ENCODE results near the gene UBE2N. TPM values are rescaled to one million over a fixed set of nuclear protein-coding genes. Genes with fewer than 3 reads are reported as not detected.

Gene UBE2N
- total RNA-seq, 4 donors from 2014 or later, result 2.0 to 39.0 (median 22.3) TPM

GRCh38 chr12:93460003-93460402 is 18.3 kb upstream of the UBE2N start:
- Histone ChIP-seq H3K9me3 (no peaks in the 10 kb centered on the region), H3K4me3 (no peak overlapping the region), H3K36me3 (no peaks in the 10 kb centered on the region), H3K27me3 (no peaks in the 10 kb centered on the region), H3K4me1 (no peaks in the 10 kb centered on the region), H3K27ac (no peak overlapping the region)
- TF ChIP-seq POLR2AphosphoS5 (IDR thresholded peaks at IDR 0.05) (no peak), CTCF (IDR thresholded peaks at IDR 0.05) (no peak), EP300 (IDR thresholded peaks at IDR 0.05; ENCODE audit: low read depth) (no peak), POLR2A (IDR thresholded peaks at IDR 0.05) (no peak)
- intact Hi-C loops (cut with DNase I; ENCODE audit: low total_unique reads) (no loop called here), in situ Hi-C loops (cut with MboI; ENCODE audit: low pct_ligation_motif_present in 1 of 4, low pct_unique_long_range_greater_than_20kb in 1 of 4, low sequenced_read_pairs in 3 of 4) (no loop called here)
- 20 to 70% methylated on average over 1 to 6 of the region's 6 CpGs for WGBS, 2 donors (ENCODE audit: low coverage in 1 of 2)
- no peak for DNase-seq

GRCh38 chr12:93459097-93459496 is 17.4 kb upstream of the UBE2N start:
- H3K27me3 ChIP-seq, result no peaks in the 10 kb centered on the region
- no peak overlapping the region for H3K4me3 ChIP-seq
- intact Hi-C loops (cut with DNase I; ENCODE audit: low total_unique reads) (no loop called here), in situ Hi-C loops (cut with MboI; ENCODE audit: low pct_ligation_motif_present in 1 of 4, low pct_unique_long_range_greater_than_20kb in 1 of 4, low sequenced_read_pairs in 3 of 4) (no loop called here)
- no peak overlapping the region for H3K27ac ChIP-seq
- H3K4me1 ChIP-seq, result no peaks in the 10 kb centered on the region
- 93% methylated on average over 5 of the region's 5 CpGs for WGBS, 2 donors (ENCODE audit: low coverage in 1 of 2)
- H3K36me3 ChIP-seq, result no peaks in the 10 kb centered on the region
- TF ChIP-seq EP300 (IDR thresholded peaks at IDR 0.05; ENCODE audit: low read depth) (no peak), POLR2AphosphoS5 (IDR thresholded peaks at IDR 0.05) (no peak)
- no peaks in the 10 kb centered on the region for H3K9me3 ChIP-seq
- no peak for DNase-seq

GRCh38 chr12:93456077-93456476 is 14.3 kb upstream of the UBE2N start:
- Histone ChIP-seq H3K4me3 (no peak overlapping the region), H3K9me3 (no peaks in the 10 kb centered on the region), H3K4me1 (no peaks in the 10 kb centered on the region), H3K27me3 (no peaks in the 10 kb centered on the region), H3K36me3 (no peaks in the 10 kb centered on the region), H3K27ac (no peak overlapping the region)
- WGBS, 2 donors (ENCODE audit: low coverage in 1 of 2), result 67 to 79% methylated on average over 2 of the region's 2 CpGs
- intact Hi-C loops (cut with DNase I; ENCODE audit: low total_unique reads), result no loop called here
- no peak for DNase-seq
- in situ Hi-C loops (cut with MboI; ENCODE audit: low pct_ligation_motif_present in 1 of 4, low pct_unique_long_range_greater_than_20kb in 1 of 4, low sequenced_read_pairs in 3 of 4), result no loop called here
- TF ChIP-seq POLR2AphosphoS5 (IDR thresholded peaks at IDR 0.05) (no peak), EP300 (IDR thresholded peaks at IDR 0.05; ENCODE audit: low read depth) (no peak), CTCF (IDR thresholded peaks at IDR 0.05) (no peak), POLR2A (IDR thresholded peaks at IDR 0.05) (no peak)

- in situ Hi-C loops (cut with MboI; ENCODE audit: low pct_ligation_motif_present in 1 of 4, low pct_unique_long_range_greater_than_20kb in 1 of 4, low sequenced_read_pairs in 3 of 4), result no loop called here
- TF ChIP-seq POLR2AphosphoS5 (IDR thresholded peaks at IDR 0.05) (no peak), POLR2A (IDR thresholded peaks at IDR 0.05) (no peak), CTCF (IDR thresholded peaks at IDR 0.05) (no peak), EP300 (IDR thresholded peaks at IDR 0.05; ENCODE audit: low read depth) (no peak)
- Histone ChIP-seq H3K9me3 (no peaks in the 10 kb centered on the region), H3K36me3 (no peaks in the 10 kb centered on the region), H3K4me3 (no peak overlapping the region), H3K27me3 (no peaks in the 10 kb centered on the region), H3K4me1 (no peaks in the 10 kb centered on the region), H3K27ac (no peak overlapping the region)
- no peak for DNase-seq
- 69 to 87% methylated on average over 2 to 5 of the region's 5 CpGs for WGBS, 2 donors (ENCODE audit: low coverage in 1 of 2)
- intact Hi-C loops (cut with DNase I; ENCODE audit: low total_unique reads), result no loop called here
These were observed 11.9 kb upstream of the UBE2N start for GRCh38 chr12:93453633-93454032.

GRCh38 chr12:93451423-93452158 is 9.8 kb upstream of the UBE2N start:
- in situ Hi-C loops (cut with MboI; ENCODE audit: low pct_ligation_motif_present in 1 of 4, low pct_unique_long_range_greater_than_20kb in 1 of 4, low sequenced_read_pairs in 3 of 4), result no loop called here
- Histone ChIP-seq H3K27me3 (no peaks in the 10 kb centered on the region), H3K4me3 (no peak overlapping the region), H3K27ac (no peak overlapping the region), H3K9me3 (no peaks in the 10 kb centered on the region), H3K4me1 (no peaks in the 10 kb centered on the region), H3K36me3 (no peaks in the 10 kb centered on the region)
- TF ChIP-seq CTCF (IDR thresholded peaks at IDR 0.05) (no peak), EP300 (IDR thresholded peaks at IDR 0.05; ENCODE audit: low read depth) (no peak), POLR2A (IDR thresholded peaks at IDR 0.05) (no peak), POLR2AphosphoS5 (IDR thresholded peaks at IDR 0.05) (no peak)
- intact Hi-C loops (cut with DNase I; ENCODE audit: low total_unique reads), result no loop called here
- DNase-seq, result no peak
- 49 to 63% methylated on average over 3 of the region's 3 CpGs for WGBS, 2 donors (ENCODE audit: low coverage in 1 of 2)

All from transverse colon (tissue), 4 donors.